ENCODE measurements around the gene KIF3C. TPM values are rescaled to one million over a fixed set of nuclear protein-coding genes. Genes with fewer than 3 reads are reported as not detected.

The KIF3C gene
- polyA plus RNA-seq, 2 of the 4 experiments (the other 2 are of a cell fraction) = 17.1 to 77.4 TPM

DNA sequence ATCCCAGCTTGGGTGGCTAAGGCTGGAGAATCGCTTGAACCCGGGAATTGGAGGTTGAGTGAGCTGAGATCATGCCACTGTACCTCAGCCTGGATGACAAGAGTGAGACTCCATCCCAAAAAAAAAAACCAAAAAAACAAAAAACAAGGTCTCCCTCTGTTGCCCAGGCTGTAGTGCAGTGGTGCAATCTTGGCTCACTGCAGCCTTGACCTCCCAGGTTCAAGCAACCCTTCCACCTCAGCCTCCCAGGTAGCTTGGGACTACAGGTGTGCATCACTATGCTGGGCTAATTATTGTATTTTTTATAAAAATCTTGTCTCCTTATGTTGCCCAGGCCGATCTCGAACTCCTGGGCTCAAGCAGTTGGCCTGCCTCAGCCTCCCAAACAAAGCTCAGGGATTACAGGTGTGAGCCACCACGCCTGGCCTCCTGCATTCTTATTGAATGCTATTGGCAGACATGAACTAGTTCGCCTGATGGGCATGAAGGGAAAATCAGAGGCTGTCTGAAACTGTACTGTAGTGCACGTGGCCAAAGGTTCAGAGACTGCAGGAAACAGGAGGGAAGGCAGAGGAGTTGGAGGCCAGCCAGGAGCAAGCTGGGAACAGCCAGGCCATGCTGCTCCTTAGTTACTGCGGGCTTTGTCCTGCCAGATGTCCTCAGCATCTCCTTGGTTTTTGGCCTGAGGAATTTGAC lies 88.0 kb downstream of the KIF3C start:
- Histone ChIP-seq H3K4me1 (no peaks in the 10 kb centered on the region), H3K4me3 (no peak overlapping the region), H3K27ac (no peak overlapping the region), H3K4me2 (no peak overlapping the region), H3K9me3 (no peaks in the 10 kb centered on the region)
- POLR2A ChIA-PET = interaction anchor here (0.6 kb wide), 1 partner anchor 677 kb away, joined by 5 read pairs; no protein-coding TSS in a partner anchor
- 73% methylated on average over 8 of the region's 8 CpGs for WGBS (ENCODE audit: missing lambda C conversion rate)
- DNase-seq (ENCODE audit: low read depth in 1 of 2, low spot score in 1 of 2) (no peak), FAIRE-seq (no peak), ATAC-seq (peak in 1 of 2 experiments; percentile 46; a peak in 3 of 6 replicates)
- TF ChIP-seq ZFP36 (IDR thresholded peaks at IDR 0.05; ENCODE audit: borderline replicate concordance, partially characterized antibody) = no peak
- no peak for TF ChIP-seq ZC3H11A (IDR thresholded peaks at IDR 0.05)
- no peak for TF ChIP-seq MAZ (IDR thresholded peaks at IDR 0.05; ENCODE audit: borderline replicate concordance, low read depth, low read length)
- no peak for TF ChIP-seq CBX8 (IDR thresholded peaks at IDR 0.05)
- TF ChIP-seq ESRRA (IDR thresholded peaks at IDR 0.05; ENCODE audit: borderline replicate concordance, low read length) = no peak
- TF ChIP-seq, protein P1, sequence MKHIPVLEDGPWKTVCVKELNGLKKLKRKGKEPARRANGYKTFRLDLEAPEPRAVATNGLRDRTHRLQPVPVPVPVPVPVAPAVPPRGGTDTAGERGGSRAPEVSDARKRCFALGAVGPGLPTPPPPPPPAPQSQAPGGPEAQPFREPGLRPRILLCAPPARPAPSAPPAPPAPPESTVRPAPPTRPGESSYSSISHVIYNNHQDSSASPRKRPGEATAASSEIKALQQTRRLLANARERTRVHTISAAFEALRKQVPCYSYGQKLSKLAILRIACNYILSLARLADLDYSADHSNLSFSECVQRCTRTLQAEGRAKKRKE (CRISPR knock-in tag; IDR thresholded peaks at IDR 0.05; ENCODE audit: low read depth) = no peak
- TF ChIP-seq KDM5A (IDR thresholded peaks at IDR 0.05) = no peak
- no peak for TF ChIP-seq RAD21 (conservative IDR thresholded peaks at IDR 0.05 in 1 of 2, IDR thresholded peaks at IDR 0.05 in 1 of 2)
- TF ChIP-seq MAFK (IDR thresholded peaks at IDR 0.05; ENCODE audit: partially characterized antibody) = no peak
- TF ChIP-seq HOXA7 (CRISPR knock-in tag; IDR thresholded peaks at IDR 0.05) = no peak
- no peak for TF ChIP-seq CEBPB (IDR thresholded peaks at IDR 0.05)
- TF ChIP-seq RCOR1 (IDR thresholded peaks at IDR 0.05; ENCODE audit: low read depth, low read length) = no peak
- CTCF ChIA-PET = interaction anchor here (0.6 to 1.9 kb wide), 3 partner anchors 10 to 57 kb away, joined by 4 to 7 read pairs (median 4); partner anchors contain the start of gene ASXL2

DNA sequence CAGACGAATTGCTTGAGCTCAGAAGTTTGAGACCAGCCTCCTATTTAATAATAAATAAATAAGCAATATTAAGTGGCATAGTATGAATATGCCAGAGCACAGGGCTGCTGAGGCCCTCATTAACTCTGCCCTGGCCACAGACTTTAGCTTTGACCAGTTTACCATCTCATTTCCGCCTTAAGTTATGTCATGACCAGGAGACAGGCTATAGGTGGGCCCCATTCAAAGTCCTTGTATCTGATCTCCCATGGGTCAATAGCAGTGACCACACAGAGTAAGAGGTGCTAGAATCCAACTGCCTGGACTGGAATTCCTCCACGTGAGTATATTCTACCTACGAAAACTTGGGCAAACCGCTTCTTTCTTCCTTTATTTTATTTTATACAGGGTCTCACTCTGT lies 90.6 kb downstream of the KIF3C start:
- 61% methylated on average over 5 of the region's 5 CpGs for WGBS (ENCODE audit: missing lambda C conversion rate)
- no peak overlapping the region for H3K4me2 ChIP-seq
- H3K4me1 ChIP-seq = no peaks in the 10 kb centered on the region
- no peak for ATAC-seq
- H3K27ac ChIP-seq = no peak overlapping the region
- no peaks in the 10 kb centered on the region for H3K9me3 ChIP-seq
- FAIRE-seq = no peak
- H3K4me3 ChIP-seq = no peak overlapping the region
- TF ChIP-seq RNF2 (IDR thresholded peaks at IDR 0.05; ENCODE audit: borderline replicate concordance, low read depth) = no peak
- TF ChIP-seq, protein P2, sequence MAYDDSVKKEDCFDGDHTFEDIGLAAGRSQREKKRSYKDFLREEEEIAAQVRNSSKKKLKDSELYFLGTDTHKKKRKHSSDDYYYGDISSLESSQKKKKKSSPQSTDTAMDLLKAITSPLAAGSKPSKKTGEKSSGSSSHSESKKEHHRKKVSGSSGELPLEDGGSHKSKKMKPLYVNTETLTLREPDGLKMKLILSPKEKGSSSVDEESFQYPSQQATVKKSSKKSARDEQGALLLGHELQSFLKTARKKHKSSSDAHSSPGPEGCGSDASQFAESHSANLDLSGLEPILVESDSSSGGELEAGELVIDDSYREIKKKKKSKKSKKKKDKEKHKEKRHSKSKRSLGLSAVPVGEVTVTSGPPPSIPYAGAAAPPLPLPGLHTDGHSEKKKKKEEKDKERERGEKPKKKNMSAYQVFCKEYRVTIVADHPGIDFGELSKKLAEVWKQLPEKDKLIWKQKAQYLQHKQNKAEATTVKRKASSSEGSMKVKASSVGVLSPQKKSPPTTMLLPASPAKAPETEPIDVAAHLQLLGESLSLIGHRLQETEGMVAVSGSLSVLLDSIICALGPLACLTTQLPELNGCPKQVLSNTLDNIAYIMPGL (CRISPR knock-in tag; IDR thresholded peaks at IDR 0.05; ENCODE audit: borderline replicate concordance) = no peak
- no peak for TF ChIP-seq RARB (CRISPR knock-in tag; IDR thresholded peaks at IDR 0.05)
- no peak for TF ChIP-seq KDM5A (IDR thresholded peaks at IDR 0.05)
- TF ChIP-seq, protein P3, sequence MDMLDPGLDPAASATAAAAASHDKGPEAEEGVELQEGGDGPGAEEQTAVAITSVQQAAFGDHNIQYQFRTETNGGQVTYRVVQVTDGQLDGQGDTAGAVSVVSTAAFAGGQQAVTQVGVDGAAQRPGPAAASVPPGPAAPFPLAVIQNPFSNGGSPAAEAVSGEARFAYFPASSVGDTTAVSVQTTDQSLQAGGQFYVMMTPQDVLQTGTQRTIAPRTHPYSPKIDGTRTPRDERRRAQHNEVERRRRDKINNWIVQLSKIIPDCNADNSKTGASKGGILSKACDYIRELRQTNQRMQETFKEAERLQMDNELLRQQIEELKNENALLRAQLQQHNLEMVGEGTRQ (IDR thresholded peaks at IDR 0.05) = no peak
- TF ChIP-seq RFX5 (IDR thresholded peaks at IDR 0.05) = no peak
- TF ChIP-seq, protein P4, sequence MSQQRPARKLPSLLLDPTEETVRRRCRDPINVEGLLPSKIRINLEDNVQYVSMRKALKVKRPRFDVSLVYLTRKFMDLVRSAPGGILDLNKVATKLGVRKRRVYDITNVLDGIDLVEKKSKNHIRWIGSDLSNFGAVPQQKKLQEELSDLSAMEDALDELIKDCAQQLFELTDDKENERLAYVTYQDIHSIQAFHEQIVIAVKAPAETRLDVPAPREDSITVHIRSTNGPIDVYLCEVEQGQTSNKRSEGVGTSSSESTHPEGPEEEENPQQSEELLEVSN (IDR thresholded peaks at IDR 0.05; ENCODE audit: borderline replicate concordance, low read depth) = no peak
- no peak for TF ChIP-seq TP53 (CRISPR knock-in tag; IDR thresholded peaks at IDR 0.05)
- no peak for TF ChIP-seq JUN (IDR thresholded peaks at IDR 0.05)
- no peak for TF ChIP-seq HOXA7 (CRISPR knock-in tag; IDR thresholded peaks at IDR 0.05)
- ChIA-PET CTCF (interaction anchor here (0.8 to 2.5 kb wide), 4 partner anchors 10 to 293 kb away, joined by 3 to 6 read pairs (median 4); partner anchors contain the start of gene ASXL2), POLR2A (interaction anchor here (1.6 kb wide), 1 partner anchor 13 kb away, joined by 8 read pairs; the partner anchor contains the start of gene ASXL2)
- no peak for DNase-seq (ENCODE audit: low read depth in 1 of 2, low spot score in 1 of 2)

All from A549 (cell line).